Cerebellar cortex (tissue), 1 donor: ENCODE data around the gene KCNJ5.

ENCODE experiments used
- DNase-seq: peaks from one replicate; pipeline ENCODE4 v3.0.0-alpha.2; 2015; ENCODE audit warnings: low spot score

The KCNJ5 gene

GRCh38 chr11:128933481-128934178, 42.5 kb downstream of the KCNJ5 start:
- no peak for DNase-seq

DNA sequence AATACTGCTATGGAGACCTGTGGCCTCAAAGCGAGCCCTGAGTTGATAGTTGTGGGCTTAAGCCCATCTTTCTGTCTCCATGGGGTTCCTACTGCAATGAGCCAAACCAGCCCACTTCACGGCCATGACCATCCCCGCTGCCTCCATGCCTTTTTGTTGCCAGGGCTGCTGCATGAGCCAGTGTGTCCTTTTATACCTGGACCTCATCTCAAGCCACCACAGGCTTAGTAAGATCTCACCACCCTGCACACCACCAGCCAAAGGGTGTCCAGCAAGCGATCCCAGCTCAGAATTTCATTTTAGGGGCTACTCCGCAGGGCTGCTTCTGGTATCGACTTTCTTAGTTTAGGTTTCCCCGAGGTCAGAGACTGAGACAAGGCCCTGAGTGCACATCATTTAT, 43.2 kb downstream of the KCNJ5 start:
- DNase-seq: no peak

DNA sequence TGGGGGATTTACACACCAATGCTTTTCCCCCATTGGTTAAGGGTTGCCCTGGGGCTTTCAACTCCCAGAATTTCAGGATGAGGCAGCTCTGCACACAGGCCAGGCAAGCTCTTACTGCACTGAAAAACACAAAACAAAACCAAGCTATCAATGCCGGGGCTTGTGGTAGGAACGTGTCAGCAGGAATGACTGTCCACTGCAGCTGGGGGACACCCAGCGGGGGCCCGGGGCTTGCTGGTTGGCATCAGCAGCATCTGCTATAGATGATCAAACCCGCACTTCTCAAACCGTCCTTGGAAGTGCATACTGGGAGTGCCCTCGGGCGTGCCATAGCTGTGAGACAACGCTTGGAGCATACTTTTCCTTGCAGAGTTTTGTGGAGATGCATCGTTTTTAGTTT, 43.8 kb downstream of the KCNJ5 start:
- DNase-seq: no peak

GRCh38 chr11:128936606-128937251, 45.6 kb downstream of the KCNJ5 start:
- DNase-seq: no peak

GRCh38 chr11:128937480-128937879, 46.3 kb downstream of the KCNJ5 start:
- no peak for DNase-seq

DNA sequence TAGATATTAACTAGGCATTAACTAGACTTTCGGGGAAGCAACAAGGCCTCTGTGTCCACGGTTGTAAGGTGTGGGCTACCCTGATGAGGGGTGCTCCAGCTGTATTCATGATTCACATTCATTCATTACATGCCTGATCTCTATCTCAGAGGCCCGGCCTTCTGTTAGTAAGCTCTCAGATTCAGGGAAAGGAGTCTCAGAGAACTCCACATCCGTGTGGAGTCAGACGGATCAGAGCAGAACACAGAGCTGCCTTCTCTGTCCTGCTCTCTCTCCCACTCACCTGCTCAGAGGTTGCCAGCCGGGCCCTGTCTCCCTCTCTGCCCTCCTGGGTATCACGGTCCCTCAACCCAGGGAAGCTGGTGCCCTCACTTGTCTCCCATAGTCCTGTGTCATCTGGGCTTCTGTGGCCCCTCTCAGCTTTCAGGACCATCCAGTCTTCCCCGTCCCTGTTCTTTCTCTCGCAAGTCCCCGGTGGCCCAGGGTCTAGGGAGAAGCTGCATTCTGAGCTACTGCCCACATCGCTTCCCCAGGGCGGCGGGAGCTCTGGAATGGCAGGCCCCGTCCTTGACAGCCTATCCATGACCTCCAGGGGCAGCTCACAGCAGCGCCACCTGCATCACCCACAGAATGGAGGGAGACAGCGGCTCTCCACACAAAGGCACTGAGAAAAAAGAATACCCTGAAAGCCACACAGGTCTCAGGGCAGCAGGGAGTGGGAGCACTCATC, 47.2 kb downstream of the KCNJ5 start:
- no peak for DNase-seq

- DNase-seq: no peak
Observed at GRCh38 chr11:128939591-128939990, 48.4 kb downstream of the KCNJ5 start.

DNA sequence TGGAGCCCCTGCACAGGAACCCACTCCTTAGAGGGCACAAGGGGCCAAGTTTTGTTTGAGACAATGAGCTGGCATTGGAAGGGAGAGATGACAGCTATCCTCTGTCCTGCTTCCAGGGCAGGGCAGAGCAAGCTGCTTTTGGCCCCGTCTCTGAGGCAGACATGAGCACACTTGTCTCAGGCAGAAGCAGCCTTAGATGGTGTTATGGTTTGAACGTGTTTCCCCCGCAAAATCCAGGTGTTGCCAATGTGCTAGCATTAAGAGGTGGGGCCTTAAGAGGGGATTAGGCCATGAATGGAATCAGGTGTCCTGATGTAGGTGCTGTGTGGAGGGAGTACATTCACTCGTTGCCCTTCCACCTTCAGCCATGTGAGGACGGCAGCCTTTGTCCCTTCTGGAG, 49.0 kb downstream of the KCNJ5 start:
- no peak for DNase-seq

DNA sequence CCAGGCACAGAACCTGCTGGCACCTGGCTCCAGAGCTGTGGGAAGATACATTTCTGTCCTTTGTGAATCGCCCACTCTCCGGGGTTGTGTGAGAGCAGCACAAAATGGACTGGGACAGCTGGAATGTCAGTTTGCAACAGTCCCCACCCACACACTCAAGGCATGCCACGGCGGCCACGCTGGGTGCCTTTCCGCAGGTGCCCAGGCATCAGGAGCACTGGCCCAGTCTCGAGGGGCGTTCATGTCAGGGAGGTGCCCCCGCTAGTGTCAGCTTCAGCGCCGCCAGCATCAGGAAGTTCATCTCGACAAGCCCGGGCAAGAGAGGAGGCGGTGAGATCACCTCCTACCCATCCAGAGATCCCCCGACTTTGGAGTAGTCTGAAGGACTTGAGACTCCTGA, 49.4 kb downstream of the KCNJ5 start:
- no peak for DNase-seq

DNA sequence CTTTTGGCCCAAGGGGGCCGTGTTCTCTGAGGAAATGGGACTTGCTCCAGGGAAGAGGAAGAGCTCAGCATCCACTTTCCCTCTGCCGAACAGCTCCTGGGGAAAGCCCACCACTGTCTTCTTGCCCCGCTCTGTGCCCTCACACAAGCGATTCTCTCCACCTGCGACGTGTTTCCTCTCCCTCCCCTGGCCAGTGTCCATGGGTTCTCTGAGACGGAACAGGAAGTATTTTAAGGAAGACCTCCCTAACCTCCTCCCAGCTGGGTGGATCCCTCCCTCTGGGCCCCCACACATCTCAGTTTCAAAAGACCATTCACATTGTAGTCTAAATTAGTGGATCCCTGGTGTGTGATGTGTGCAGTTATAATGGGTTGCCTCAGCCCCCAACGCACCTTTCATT, 50.0 kb downstream of the KCNJ5 start:
- DNase-seq: no peak

- DNase-seq: no peak
Observed at GRCh38 chr11:128941573-128942271, 50.6 kb downstream of the KCNJ5 start.

- DNase-seq: no peak
Observed at GRCh38 chr11:128942272-128942612, 51.1 kb downstream of the KCNJ5 start.

DNA sequence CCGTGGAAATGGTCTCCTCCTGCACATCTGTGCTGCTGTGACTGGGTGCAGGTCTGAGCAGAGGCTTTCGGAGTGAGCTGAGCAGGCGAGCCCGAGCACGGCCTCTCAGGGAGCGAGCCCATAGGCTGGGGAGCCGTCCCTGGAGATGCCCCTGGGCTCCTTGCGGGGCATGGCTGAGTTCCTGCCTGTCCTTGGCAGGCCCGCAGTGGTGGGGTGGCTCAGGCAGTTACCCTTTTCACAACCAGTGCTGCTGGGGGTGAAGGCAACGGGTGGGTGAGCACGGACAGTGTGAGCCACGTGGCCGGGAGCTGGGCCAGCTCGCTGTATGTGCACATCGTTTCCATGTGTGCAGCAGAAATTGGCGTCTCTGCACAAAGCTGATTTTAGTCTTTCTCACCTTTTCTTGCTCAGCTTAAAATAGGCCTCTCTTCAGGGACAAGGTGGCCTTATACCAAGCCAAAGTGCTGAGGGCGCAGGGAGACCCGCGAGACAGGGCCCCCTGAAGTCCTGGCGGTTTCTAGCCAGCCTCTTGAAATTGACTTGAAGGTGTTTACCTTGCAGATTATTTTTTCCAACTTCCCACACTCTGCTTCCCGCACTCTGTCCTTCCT, 51.8 kb downstream of the KCNJ5 start, which contains the start of gene TP53AIP1:
Gene TP53AIP1, minus strand, starts transcription at position 55 of the 611 bp plus-strand sequence. CDS start 5,053 bp downstream, outside the sequence.
- no peak for DNase-seq

- DNase-seq: no peak
Observed at GRCh38 chr11:128943428-128943976, 52.3 kb downstream of the KCNJ5 start.

GRCh38 chr11:128946648-128947047, 55.5 kb downstream of the KCNJ5 start:
- DNase-seq: no peak

DNA sequence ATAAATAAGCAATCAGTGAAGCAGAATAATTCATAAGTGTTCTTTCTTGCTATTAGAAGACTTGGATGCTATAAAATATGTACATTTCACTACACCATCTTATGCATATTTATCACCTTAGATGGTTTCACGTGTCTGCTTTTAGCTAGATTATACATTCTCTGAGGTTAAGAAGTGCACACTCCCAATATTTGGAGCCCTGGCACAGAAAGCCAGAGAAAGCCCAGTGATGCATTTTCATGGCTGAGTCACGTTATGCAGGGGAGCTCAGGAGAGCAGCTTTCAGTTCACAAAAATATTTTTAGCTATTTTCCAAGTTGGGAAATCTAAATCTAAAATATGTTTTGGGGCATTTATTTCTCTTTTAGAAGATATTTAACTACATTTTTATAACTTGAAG, 56.6 kb downstream of the KCNJ5 start:
- DNase-seq: no peak

DNA sequence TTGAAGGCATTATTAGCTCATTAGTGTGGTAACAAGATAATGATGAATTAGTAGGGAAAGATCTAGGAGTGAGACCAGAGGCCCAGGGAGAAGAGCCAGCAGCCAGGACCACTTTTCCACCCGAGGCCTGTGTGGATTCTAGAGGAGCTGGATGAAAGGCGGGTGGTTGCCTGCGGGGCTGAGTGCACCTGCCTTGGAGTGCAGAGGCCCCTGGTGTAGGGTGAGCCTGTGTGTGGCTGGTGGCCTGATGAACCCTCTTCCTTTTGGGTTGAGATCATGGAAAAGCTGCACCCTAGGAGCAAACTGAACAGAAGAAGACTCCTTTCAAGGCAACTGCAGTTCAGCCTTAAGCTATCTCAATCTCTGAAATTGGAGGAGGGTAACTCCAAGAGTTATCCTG, 57.4 kb downstream of the KCNJ5 start:
- no peak for DNase-seq

DNA sequence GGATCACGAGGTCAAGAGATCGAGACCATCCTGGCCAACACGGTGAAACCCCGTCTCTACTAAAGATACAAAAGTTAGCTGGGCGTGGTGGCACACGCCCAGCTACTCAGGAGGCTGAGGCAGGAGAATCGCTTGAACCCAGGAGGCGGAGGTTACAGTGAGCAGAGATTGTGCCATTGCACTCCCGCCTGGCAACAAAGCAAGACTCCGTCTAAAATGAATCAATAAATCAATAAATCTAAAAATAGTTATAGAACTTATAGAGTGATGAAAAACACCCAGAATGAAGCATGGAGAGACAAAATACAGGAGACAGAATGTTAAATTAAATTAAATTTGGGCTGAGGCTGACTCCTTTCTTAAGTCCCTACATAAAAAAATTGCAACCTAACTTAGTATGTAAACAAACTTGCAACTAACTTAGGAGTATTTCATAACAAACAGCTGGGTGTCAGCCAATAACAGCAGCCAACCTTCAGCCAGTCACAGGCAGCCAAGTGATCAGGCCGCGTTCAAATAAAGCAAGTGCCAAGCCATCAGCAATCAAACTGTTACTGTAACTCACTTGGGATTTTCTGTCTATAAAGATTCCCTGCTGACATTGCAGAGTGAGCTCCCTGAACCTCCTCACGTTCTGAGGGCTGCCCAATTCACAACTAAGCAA, 58.8 kb downstream of the KCNJ5 start:
- no peak for DNase-seq

DNA sequence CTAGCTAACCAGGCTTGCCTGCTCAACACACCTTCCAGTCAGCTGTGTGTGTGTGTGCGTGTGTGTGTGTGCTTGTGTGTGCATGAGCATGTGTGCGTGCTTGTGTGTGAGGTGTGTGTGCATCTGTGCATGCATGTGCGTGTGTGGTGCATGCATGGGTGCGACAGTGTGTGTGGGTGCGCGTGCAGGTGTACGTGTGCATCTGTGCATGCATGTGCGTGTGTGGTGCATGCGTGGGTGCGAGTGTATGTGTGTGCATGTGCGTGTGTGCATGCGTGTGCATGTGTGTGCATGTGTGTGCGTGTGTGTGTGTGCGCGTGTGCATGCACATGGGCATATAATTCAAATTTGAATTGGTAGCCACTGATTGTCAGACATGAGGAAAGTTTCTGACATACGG, 62.0 kb downstream of the KCNJ5 start:
- DNase-seq: no peak

DNA sequence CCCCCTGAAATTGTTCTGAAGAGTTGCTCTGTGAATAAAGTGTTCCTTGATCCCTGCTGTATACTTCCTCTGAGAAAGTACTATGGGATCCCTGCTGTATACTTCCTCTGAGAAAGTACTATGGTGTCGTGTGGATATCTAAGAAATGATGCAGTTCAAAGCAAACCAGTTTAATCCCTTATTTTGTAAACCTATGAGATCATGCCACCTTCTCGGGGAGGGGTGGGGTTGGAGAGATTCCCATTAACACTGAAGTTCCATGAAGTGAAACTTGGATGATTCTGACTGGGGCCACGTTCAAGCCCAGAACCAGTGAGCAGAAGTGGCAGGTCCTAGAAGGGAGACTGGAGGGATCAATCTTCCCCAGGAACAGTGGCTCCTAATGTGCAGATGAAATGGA, 64.5 kb downstream of the KCNJ5 start:
- DNase-seq: no peak
